Heart right ventricle (tissue), 16 donors: ENCODE data around the gene NBL1. TPM values are rescaled to one million over a fixed set of nuclear protein-coding genes. Genes with fewer than 3 reads are reported as not detected.

ENCODE experiments used
- ATAC-seq, 8 donors: fragments of 200-7000 bp; cut with Tn5 transposase; one replicate each; pipeline ENCODE4 v1.9.1; 2020; ENCODE audit warnings: mild to moderate bottlenecking in 8 of 8, moderate library complexity in 8 of 8, moderate number of reproducible peaks in 1 of 8
- DNase-seq, 2 donors: peaks; one replicate each; pipeline ENCODE4 v3.0.0-alpha.2; 2020
- H3K27ac ChIP-seq, 10 donors: fragments of 200-600 bp; sonication (generic) in 2 of 10; one replicate each; pipeline versions ENCODE4 v1.5.0 to v1.8.0; 2020 to 2022; ENCODE audit warnings: mild to moderate bottlenecking in 3 of 10
- H3K27me3 ChIP-seq, 7 donors: fragments of 200-600 bp; one replicate each; pipeline ENCODE4 v1.8.0; 2021 to 2022; ENCODE audit warnings: mild to moderate bottlenecking in 2 of 7
- H3K36me3 ChIP-seq, 9 donors: fragments of 200-600 bp; sonication (generic) in 1 of 9; one replicate each; pipeline versions ENCODE4 v1.5.0 to v1.8.0; 2020 to 2022; ENCODE audit warnings: mild to moderate bottlenecking in 2 of 9
- H3K4me1 ChIP-seq, 9 donors: fragments of 200-600 bp; sonication (generic) in 1 of 9; one replicate each; pipeline versions ENCODE4 v1.5.0 to v1.8.0; 2020 to 2022; ENCODE audit warnings: mild to moderate bottlenecking in 4 of 9
- H3K4me3 ChIP-seq, 10 donors: fragments of 200-600 bp; sonication (generic) in 2 of 10; one replicate each; pipeline versions ENCODE4 v1.5.0 to v1.8.0; 2020 to 2022; ENCODE audit warnings: mild to moderate bottlenecking in 7 of 10, moderate library complexity in 2 of 10
- H3K9me3 ChIP-seq, 11 donors: fragments of 200-600 bp in 10 of 11; sonication (generic) in 2 of 11; one replicate each; pipeline versions ENCODE4 v1.5.0 to v1.8.0; 2013 to 2022; ENCODE audit warnings: mild to moderate bottlenecking in 2 of 11, control low read depth in 1 of 11, moderate library complexity in 1 of 11
- CTCF ChIP-seq, 9 donors: fragments of 200-600 bp; sonication (generic) in 2 of 9; IDR thresholded peaks; one replicate each; pipeline versions ENCODE4 v1.5.0 to v1.8.0; 2021 to 2022; ENCODE audit warnings: antibody characterized with exemption in 9 of 9, mild to moderate bottlenecking in 5 of 9, moderate library complexity in 1 of 9
- WGBS, 2 donors: extraction: QIAGEN DNeasy Blood & Tissue Kit; methylation state at CpG; one replicate each; pipeline ENCODE4 v1.1.7; 2013; ENCODE audit warnings: inconsistent platforms in 1 of 2; 5-methylcytosine and 5-hydroxymethylcytosine counted together
- intact Hi-C, 10 donors: fragments of 100-400 bp; cut with DNase I; formaldehyde crosslinking; loops; one replicate each; pipeline versions ENCODE4 v1.11.1 to v1.14.2; 2022
- polyA plus RNA-seq, 2 donors: library from polyadenylated mRNA; stranded (reverse); fragments of 200-250 nt; gene quantifications; one replicate each; pipeline ENCODE4 v1.2.3, GENCODE V29; 2013
- total RNA-seq, 10 donors: library from RNA; stranded (reverse); fragmentation: NEBNext Ultra II Directional in 3 of 10; extraction: Animal tissue kit (Norgen Biotek cat#: 25700) in 3 of 10; gene quantifications; one replicate each; pipeline versions ENCODE4 v1.2.1 to v1.2.4, GENCODE V29; 2021 to 2023
- donor health status: Arrhythmogenic right ventricular cardiomyopathy.
- donor health status: ischemic (EF 13 %, LVEDD 7.1; RV severe dilation, severe dysfunction).
- donor health status: healthy with polysubstance abuse.
- donor health status: DM: no; HTN: yes; CAD: no.
- donor health status: DM: no; HTN: no; CAD: no.
- donor health status: ischemic (EF 25% LVEDD 6.9; RV normal size, moderate dysfunction).
- donor health status: ischemic (EF 25% LVEDD 5.7; RV mildly dilated, moderate dysfunction).
- donor health status: healthy.
- donor health status: DM: yes; HTN: yes; CAD: no.
- donor health status: Ischemic cardiomyopathy.
- donor health status: ischemic (EF 35%, LVEDD 5.7; RV mildly dilated, moderate dysfunction).
- donor health status: nonischemic (EF 11% LVEDD 7.7; RV severe dilation, severe dysfunction).
- donor health status: DM: yes; HTN: yes; CAD: no.
- donor health status: PGD.
- donor health status: ischemic (EF 29% LVEDD 5.4; RV normal size, mild dysfunction).
- donor health status: nonischemic (EF 23%, LVEDD 6.1; RV moderate dilation, normal function).

The NBL1 gene
- total and polyA plus RNA-seq, 12 donors = 18.5 to 48.7 (median 38.3) TPM

- peak in 2 of 8 donors; percentile 7 to 12 for ATAC-seq
- H3K27ac ChIP-seq = peak overlapping the region in 9 of 10 donors; percentile 45 to 95 (median 70)
- H3K36me3 ChIP-seq = no peaks in the 10 kb centered on the region
- no peak for TF ChIP-seq CTCF (IDR thresholded peaks at IDR 0.05)
- H3K4me1 ChIP-seq = peaks cover 22 to 85% (median 75%) of the 10 kb centered on the region in 9 donors
- H3K4me3 ChIP-seq = peak overlapping the region in 3 of 10 donors; percentile 3 to 88 (median 25)
- peaks cover 0 to 36% (median 0%) of the 10 kb centered on the region in 7 donors for H3K27me3 ChIP-seq
- 51 to 63% methylated on average over 16 of the region's 16 CpGs for WGBS, 2 donors
- no peaks in the 10 kb centered on the region for H3K9me3 ChIP-seq
- intact Hi-C loops = loop anchor here in 9 of 10 donors (5.0 to 10.0 kb wide), 5 partner anchors 50 to 255 kb away; partner anchors contain the start of gene CAPZB (in 6 of the 9)
- peak in 1 of 2 donors; percentile 64 for DNase-seq
Observed at GRCh38 chr1:19647643-19648042, 3.5 kb downstream of the NBL1 start.

GRCh38 chr1:19648239-19648638, 4.1 kb downstream of the NBL1 start:
- Histone ChIP-seq H3K4me3 (peak overlapping the region in 3 of 10 donors; percentile 3 to 25 (median 12)), H3K27me3 (peaks cover 0 to 30% (median 0%) of the 10 kb centered on the region in 7 donors), H3K4me1 (peaks cover 22 to 84% (median 75%) of the 10 kb centered on the region in 9 donors), H3K9me3 (no peaks in the 10 kb centered on the region), H3K27ac (peak overlapping the region in 9 of 10 donors; percentile 53 to 95 (median 65)), H3K36me3 (no peaks in the 10 kb centered on the region)
- intact Hi-C loops = loop anchor here in 9 of 10 donors (5.0 to 10.0 kb wide), 5 partner anchors 51 to 256 kb away; partner anchors contain the start of gene CAPZB (in 6 of the 9)
- DNase-seq (no peak), ATAC-seq (no peak)
- WGBS, 2 donors = 57 to 64% methylated on average over 14 of the region's 14 CpGs
- TF ChIP-seq CTCF (IDR thresholded peaks at IDR 0.05) = no peak

GRCh38 chr1:19648689-19649088, 4.6 kb downstream of the NBL1 start:
- Histone ChIP-seq H3K27ac (peak overlapping the region in 9 of 10 donors; percentile 36 to 95 (median 65)), H3K36me3 (peaks cover 0 to under 1% (median 0%) of the 10 kb centered on the region in 9 donors), H3K4me3 (peak overlapping the region in 1 of 10 donors; percentile 12), H3K9me3 (no peaks in the 10 kb centered on the region), H3K27me3 (peaks cover 0 to 25% (median 0%) of the 10 kb centered on the region in 7 donors), H3K4me1 (peaks cover 25 to 84% (median 75%) of the 10 kb centered on the region in 9 donors)
- DNase-seq (no peak), ATAC-seq (no peak)
- intact Hi-C loops = loop anchor here in 9 of 10 donors (5.0 to 10.0 kb wide), 5 partner anchors 51 to 256 kb away; partner anchors contain the start of gene CAPZB (in 6 of the 9)
- WGBS, 2 donors = 44 to 52% methylated on average over 11 of the region's 11 CpGs
- TF ChIP-seq CTCF (IDR thresholded peaks at IDR 0.05) = peak in 7 of 9 donors; percentile 24 to 54 (median 36)

- Histone ChIP-seq H3K36me3 (peaks cover 0 to 18% (median 0%) of the 10 kb centered on the region in 9 donors), H3K27ac (peak overlapping the region; percentile 24 to 95 (median 76)), H3K4me3 (peak overlapping the region in 5 of 10 donors; percentile 9 to 23 (median 18)), H3K9me3 (no peaks in the 10 kb centered on the region), H3K4me1 (peaks cover 25 to 100% (median 71%) of the 10 kb centered on the region in 9 donors), H3K27me3 (peaks cover 0 to 15% (median 0%) of the 10 kb centered on the region in 7 donors)
- WGBS, 2 donors = 36 to 46% methylated on average over 12 of the region's 12 CpGs
- ATAC-seq = peak in 7 of 8 donors; percentile 6 to 43 (median 25)
- no peak for TF ChIP-seq CTCF (IDR thresholded peaks at IDR 0.05)
- intact Hi-C loops = loop anchor here (2.0 to 10.0 kb wide), 13 partner anchors 163 to 396 kb away; partner anchors contain the start of genes EMC1 (in 5 of the 10), MRTO4 (in 5 of the 10) and CAPZB (in 2 of the 10)
- DNase-seq = peak in 1 of 2 donors; percentile 46
Observed at GRCh38 chr1:19650416-19651140, 6.5 kb downstream of the NBL1 start.
